A673 (cell line): Measurements from ENCODE around the gene STX8. TPM values are rescaled to one million over a fixed set of nuclear protein-coding genes. Genes with fewer than 3 reads are reported as not detected.

Experiments
- BruUV-seq: library from RNA; stranded (reverse); fragments of 400-500 nt; replicated peaks from 2 replicates; lab custom pipeline; 2021; lab: Mats Ljungman, UMichigan
- CTCF ChIA-PET: fragments of 300-600 bp; sonication (Branson Sonifier 250); formaldehyde crosslinking; loops from one replicate; lab custom pipeline; 2022; ENCODE audit warnings: antibody characterized with exemption; lab: Charles Lee
- POLR2A ChIA-PET: fragments of 300-600 bp; sonication (Branson Sonifier 250); formaldehyde crosslinking; loops from one replicate; lab custom pipeline; 2022; ENCODE audit warnings: antibody characterized with exemption; ENCODE audit not compliant: low non-redundant PET; lab: Charles Lee
- DNase-seq: peaks from one replicate; pipeline ENCODE4 v3.0.0-alpha.2; 2015; ENCODE audit warnings: low spot score
- H3K27ac ChIP-seq: fragments of 200-600 bp; sonication (generic); 2 replicates; pipeline ENCODE4 v1.5.1; 2016; ENCODE audit warnings: mixed run types, low read depth, mild to moderate bottlenecking, mixed read lengths, antibody characterized with exemption, low read length; ENCODE audit not compliant: poor library complexity, severe bottlenecking
- H3K27me3 ChIP-seq: fragments of 200-600 bp; sonication (generic); replicated peaks from 2 replicates; pipeline ENCODE4 v1.6.1; 2017; ENCODE audit warnings: mixed run types, low read depth, mild to moderate bottlenecking, mixed read lengths, antibody characterized with exemption, low read length; ENCODE audit not compliant: insufficient read depth, poor library complexity
- H3K36me3 ChIP-seq: fragments of 200-600 bp; sonication (generic); 2 replicates; pipeline ENCODE4 v1.6.1; 2016; ENCODE audit warnings: mixed run types, mild to moderate bottlenecking, mixed read lengths, antibody characterized with exemption, low read length; ENCODE audit not compliant: insufficient read depth, poor library complexity, severe bottlenecking
- H3K4me1 ChIP-seq: fragments of 200-600 bp; sonication (generic); 2 replicates; pipeline ENCODE4 v1.6.1; 2017; ENCODE audit warnings: mixed run types, mild to moderate bottlenecking, mixed read lengths, antibody characterized with exemption, low read length; ENCODE audit not compliant: insufficient read depth, poor library complexity, severe bottlenecking
- H3K4me3 ChIP-seq: fragments of 200-600 bp; sonication (generic); 2 replicates; pipeline ENCODE4 v1.5.1; 2016; ENCODE audit warnings: low read depth, mixed run types, mild to moderate bottlenecking, mixed read lengths, low read length; ENCODE audit not compliant: poor library complexity, severe bottlenecking
- H3K9me3 ChIP-seq: fragments of 200-600 bp; sonication (generic); 2 replicates; pipeline ENCODE4 v1.6.1; 2016; ENCODE audit warnings: mixed run types, low read depth, mild to moderate bottlenecking, mixed read lengths, antibody characterized with exemption, low read length; ENCODE audit not compliant: poor library complexity, severe bottlenecking
- EZH2 ChIP-seq: fragments of 200-600 bp; sonication (generic); IDR thresholded peaks from 2 replicates; pipeline ENCODE4 v1.6.1; 2017; ENCODE audit warnings: borderline replicate concordance, low read depth, mild to moderate bottlenecking, mixed read lengths, antibody characterized with exemption, low read length; ENCODE audit not compliant: poor library complexity, severe bottlenecking
- intact Hi-C: fragments of 100-400 bp; cut with micrococcal nuclease; formaldehyde crosslinking; loops from one replicate; pipeline ENCODE4 v1.10.0; 2022; ENCODE audit not compliant: unreplicated experiment
- total RNA-seq: library from RNA; stranded (reverse); gene quantifications from 2 replicates; pipeline ENCODE4 v1.2.3, GENCODE V29; 2021
- TF ChIP-seq, protein P1 (sequence below): fragments of 300-800, 200-600 bp; sonication (generic); conservative IDR thresholded peaks from 2 replicates; pipeline ENCODE4 v1.5.1; 2017; ENCODE audit warnings: low read depth, mild to moderate bottlenecking, antibody characterized with exemption, low read length, moderate library complexity, mixed read lengths

STX8 gene
- total RNA-seq, 1 experiment from 2014 or later, result 51.4 TPM

DNA sequence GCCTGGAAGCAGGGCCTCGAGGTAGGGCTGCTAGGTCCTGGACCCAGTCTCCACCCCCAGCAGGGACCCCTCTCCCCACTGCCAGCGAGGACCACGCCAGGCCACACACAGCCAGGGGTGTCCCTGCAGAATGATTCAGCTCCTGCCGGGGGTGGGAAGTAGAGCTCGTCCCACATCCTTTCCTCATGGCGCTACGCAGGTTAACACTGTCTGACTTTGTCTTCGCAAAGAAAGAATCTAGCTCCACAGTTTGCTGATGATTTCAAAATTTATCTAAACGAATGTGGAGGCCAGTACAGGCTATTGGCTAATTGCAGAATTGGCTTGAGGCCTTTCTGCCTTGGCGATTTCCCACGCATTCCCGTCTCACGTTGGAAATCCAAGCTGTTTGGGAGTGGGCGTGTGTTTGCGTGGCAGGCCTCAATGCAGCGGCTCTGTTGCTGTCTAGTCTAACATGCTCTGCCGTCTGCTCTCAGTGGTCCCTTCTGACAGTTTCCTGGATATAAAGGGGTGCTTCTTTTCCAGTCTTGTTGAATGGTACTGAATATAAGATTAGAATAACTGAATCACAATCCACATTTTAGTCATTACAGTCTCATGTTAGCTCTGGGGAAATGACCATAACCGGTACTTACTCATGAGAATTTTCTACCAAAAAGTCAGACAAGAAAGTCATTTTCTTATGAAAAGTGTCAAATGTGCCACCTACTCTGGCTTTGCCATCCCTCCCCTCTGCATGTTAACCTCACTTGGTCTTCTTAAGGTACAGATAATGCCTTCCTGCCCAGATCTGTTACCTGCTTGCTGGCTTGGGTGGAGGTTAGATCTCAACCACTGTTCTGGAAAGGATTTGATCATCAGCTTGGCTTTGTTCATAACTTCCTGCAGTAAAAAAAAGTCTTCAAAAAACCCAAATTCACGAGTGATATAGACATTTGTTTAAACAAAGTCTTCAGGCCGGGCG is 301.9 kb downstream of the STX8 start:
- H3K9me3 ChIP-seq, result no peaks in the 10 kb centered on the region
- intact Hi-C loops, result no loop called here
- ChIA-PET POLR2A (no interaction called here), CTCF (no interaction called here)
- no peak overlapping the region for H3K27ac ChIP-seq
- H3K36me3 ChIP-seq, result no peaks in the 10 kb centered on the region
- H3K27me3 ChIP-seq, result no peaks in the 10 kb centered on the region
- TF ChIP-seq EZH2, result no peak
- TF ChIP-seq, protein P1, sequence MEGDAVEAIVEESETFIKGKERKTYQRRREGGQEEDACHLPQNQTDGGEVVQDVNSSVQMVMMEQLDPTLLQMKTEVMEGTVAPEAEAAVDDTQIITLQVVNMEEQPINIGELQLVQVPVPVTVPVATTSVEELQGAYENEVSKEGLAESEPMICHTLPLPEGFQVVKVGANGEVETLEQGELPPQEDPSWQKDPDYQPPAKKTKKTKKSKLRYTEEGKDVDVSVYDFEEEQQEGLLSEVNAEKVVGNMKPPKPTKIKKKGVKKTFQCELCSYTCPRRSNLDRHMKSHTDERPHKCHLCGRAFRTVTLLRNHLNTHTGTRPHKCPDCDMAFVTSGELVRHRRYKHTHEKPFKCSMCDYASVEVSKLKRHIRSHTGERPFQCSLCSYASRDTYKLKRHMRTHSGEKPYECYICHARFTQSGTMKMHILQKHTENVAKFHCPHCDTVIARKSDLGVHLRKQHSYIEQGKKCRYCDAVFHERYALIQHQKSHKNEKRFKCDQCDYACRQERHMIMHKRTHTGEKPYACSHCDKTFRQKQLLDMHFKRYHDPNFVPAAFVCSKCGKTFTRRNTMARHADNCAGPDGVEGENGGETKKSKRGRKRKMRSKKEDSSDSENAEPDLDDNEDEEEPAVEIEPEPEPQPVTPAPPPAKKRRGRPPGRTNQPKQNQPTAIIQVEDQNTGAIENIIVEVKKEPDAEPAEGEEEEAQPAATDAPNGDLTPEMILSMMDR, result no peak
- no peak overlapping the region for H3K4me3 ChIP-seq
- no peak for DNase-seq
- no TSS peak for BruUV-seq
- H3K4me1 ChIP-seq, result no peaks in the 10 kb centered on the region

DNA sequence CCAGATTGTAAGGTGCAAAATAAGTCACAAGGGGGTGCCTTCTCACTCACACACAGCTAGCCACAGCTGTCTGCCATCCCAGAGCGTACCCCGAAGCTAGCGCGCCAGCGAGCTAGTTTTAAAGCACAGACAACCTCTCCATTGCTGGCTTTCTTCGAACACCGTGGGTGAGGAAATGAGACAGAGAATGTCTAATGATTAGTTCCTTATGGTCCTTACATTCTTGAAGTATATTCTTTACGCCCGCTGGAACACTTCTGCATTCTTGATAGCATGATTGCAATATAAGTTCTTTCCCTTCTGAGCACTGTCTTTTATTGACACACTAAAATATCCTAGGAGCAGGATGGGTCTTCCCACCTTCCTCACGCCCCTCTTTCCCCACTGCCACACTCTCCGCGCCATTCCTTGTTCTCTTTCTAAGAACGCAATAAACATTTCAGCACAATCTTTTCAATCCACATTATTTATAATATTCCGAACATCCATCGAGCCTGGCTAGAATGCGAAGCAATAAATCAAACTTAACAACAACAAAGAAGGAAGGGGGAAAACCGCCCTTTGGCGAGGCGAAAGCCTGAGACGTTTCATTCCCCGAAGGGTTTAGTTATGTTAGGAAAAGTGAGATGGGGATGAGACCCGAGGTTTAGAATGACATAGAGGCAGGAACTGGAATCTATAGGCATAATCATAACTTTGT is 303.0 kb downstream of the STX8 start:
- POLR2A ChIA-PET, result no interaction called here
- BruUV-seq, result no TSS peak
- intact Hi-C loops, result no loop called here

DNA sequence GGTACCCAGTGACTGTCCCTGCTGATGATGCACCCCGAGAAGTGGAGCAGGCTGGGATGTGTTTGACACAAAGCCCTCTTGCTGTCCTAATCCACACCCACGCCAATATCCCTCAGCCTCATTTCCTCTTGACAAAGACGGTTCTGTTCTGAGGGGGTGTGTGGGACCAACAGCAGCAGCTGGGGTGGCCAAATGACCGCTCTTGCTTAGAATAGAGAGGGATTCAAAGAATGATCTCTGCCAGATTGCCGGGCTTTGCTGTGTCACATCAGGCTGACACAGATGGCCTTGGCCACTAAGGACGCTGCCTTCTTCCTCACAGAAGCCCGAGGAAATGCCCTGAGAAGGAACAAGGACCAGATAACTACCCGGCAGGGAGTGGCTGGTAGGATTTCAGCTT is 303.6 kb downstream of the STX8 start:
- TF ChIP-seq EZH2, result no peak
- TF ChIP-seq, protein P1, result no peak
- no peak for DNase-seq
- Histone ChIP-seq H3K36me3 (no peaks in the 10 kb centered on the region), H3K9me3 (no peaks in the 10 kb centered on the region), H3K4me1 (no peaks in the 10 kb centered on the region), H3K27me3 (no peaks in the 10 kb centered on the region), H3K27ac (no peak overlapping the region), H3K4me3 (no peak overlapping the region)
- no TSS peak for BruUV-seq
- POLR2A ChIA-PET, result no interaction called here
- intact Hi-C loops, result no loop called here
- CTCF ChIA-PET, result no interaction called here

More for the DNA sequence above, 303.0 kb downstream of the STX8 start:
- Histone ChIP-seq H3K4me3 (no peak overlapping the region), H3K36me3 (no peaks in the 10 kb centered on the region), H3K4me1 (no peaks in the 10 kb centered on the region), H3K27ac (no peak overlapping the region), H3K9me3 (no peaks in the 10 kb centered on the region), H3K27me3 (no peaks in the 10 kb centered on the region)
- TF ChIP-seq, protein P1, result no peak
- no peak for TF ChIP-seq EZH2
- CTCF ChIA-PET, result no interaction called here
- DNase-seq, result no peak
